GM12878 (cell line): ENCODE results near the gene TMPRSS9. TPM values are rescaled to one million over a fixed set of nuclear protein-coding genes. Genes with fewer than 3 reads are reported as not detected.

Experiments
- ATAC-seq: fragments of 200-7000 bp; cut with Tn5 transposase; 3 replicates; pipeline ENCODE4 v1.9.1; 2020; ENCODE audit warnings: mild to moderate bottlenecking, moderate library complexity
- BruUV-seq: library from RNA; stranded (reverse); fragments of 400-500 nt; replicated peaks from 2 replicates; lab custom pipeline; 2021; lab: Mats Ljungman, UMichigan
- CTCF ChIA-PET: fragments of 300-600 bp; sonication (Branson Sonifier 250); formaldehyde crosslinking; extraction: SDS; loops from one replicate; lab custom pipeline; 2021; ENCODE audit warnings: inconsistent platforms; lab: Yijun Ruan, JAX
- POLR2A ChIA-PET: fragments of 350-600 bp; formaldehyde crosslinking; extraction: SDS; loops from one replicate; lab custom pipeline; 2021; ENCODE audit warnings: inconsistent platforms; lab: Charles Lee
- RAD21 ChIA-PET: fragments of 300-600 bp; sonication (Branson Sonifier 250); formaldehyde crosslinking; loops from one replicate; lab custom pipeline; 2023; ENCODE audit warnings: antibody characterized with exemption; ENCODE audit not compliant: unreplicated experiment; lab: Charles Lee
- SMC1A ChIA-PET: fragments of 300-600 bp; sonication (Branson Sonifier 250); formaldehyde crosslinking; loops from one replicate; lab custom pipeline; 2023; ENCODE audit not compliant: unreplicated experiment, uncharacterized antibody; lab: Charles Lee
- DNase-seq: peaks from one replicate; pipeline ENCODE4 v3.0.0-alpha.2; 2011; ENCODE audit warnings: low read depth, low spot score
- FAIRE-seq: peaks from 3 replicates; lab custom pipeline; 2011; peaks lifted over from hg19 to GRCh38; lab: Jason Lieb, UNC
- H2AFZ ChIP-seq: 2 replicates; pipeline ENCODE4 v1.6.0; 2011; ENCODE audit warnings: low read depth, low read length, control low read depth; ENCODE audit not compliant: control insufficient read depth
- H3K27ac ChIP-seq: 2 replicates; pipeline ENCODE4 v1.5.1; 2011; ENCODE audit warnings: control low read depth; ENCODE audit not compliant: control insufficient read depth, insufficient read depth
- H3K27me3 ChIP-seq, 2 experiments: replicated peaks in 1 of 2; 2 replicates each; pipeline versions ENCODE4 v1.6.0 to v1.6.1; 2011; ENCODE audit warnings: low read length in 1 of 2; ENCODE audit not compliant: control insufficient read depth in 2 of 2, insufficient read depth in 2 of 2
- H3K36me3 ChIP-seq, 2 experiments: 2 replicates each; pipeline ENCODE4 v1.5.1; 2011; ENCODE audit warnings: low read length in 1 of 2; ENCODE audit not compliant: control insufficient read depth in 2 of 2, insufficient read depth in 2 of 2
- H3K4me1 ChIP-seq: 2 replicates; pipeline ENCODE4 v1.6.1; 2011; ENCODE audit warnings: mild to moderate bottlenecking, low read length, moderate library complexity, mixed read lengths; ENCODE audit not compliant: control insufficient read depth, insufficient read depth
- H3K4me2 ChIP-seq: 2 replicates; pipeline ENCODE4 v1.6.0; 2011; ENCODE audit warnings: control low read depth; ENCODE audit not compliant: control insufficient read depth, insufficient read depth
- H3K4me3 ChIP-seq: fragments of 200-600 bp; sonication (generic); 2 replicates; pipeline ENCODE4 v1.5.1; 2016
- H3K79me2 ChIP-seq: 2 replicates; pipeline ENCODE4 v1.6.0; 2011; ENCODE audit warnings: low read length; ENCODE audit not compliant: control insufficient read depth, insufficient read depth
- H3K9ac ChIP-seq: 2 replicates; pipeline ENCODE4 v1.8.0; 2011; ENCODE audit warnings: low read length, control low read depth, mixed read lengths; ENCODE audit not compliant: control insufficient read depth, insufficient read depth
- H3K9me3 ChIP-seq: replicated peaks from 3 replicates; pipeline ENCODE4 v1.5.1; 2011; ENCODE audit warnings: mild to moderate bottlenecking, low read length; ENCODE audit not compliant: control insufficient read depth, insufficient read depth
- H4K20me1 ChIP-seq: 2 replicates; pipeline ENCODE4 v1.6.0; 2011; ENCODE audit not compliant: control insufficient read depth, insufficient read depth
- ATF7 ChIP-seq: fragments of 450-650 bp; IDR thresholded peaks from 2 replicates; pipeline ENCODE4 v1.6.1; 2016; ENCODE audit warnings: low read depth, mild to moderate bottlenecking
- CBFB ChIP-seq: IDR thresholded peaks from 2 replicates; pipeline ENCODE4 v1.6.1; 2016; ENCODE audit warnings: antibody characterized with exemption, low read depth
- CHD2 ChIP-seq: IDR thresholded peaks from 2 replicates; pipeline ENCODE4 v1.6.1; 2011; ENCODE audit warnings: low read depth, low read length, improper control_type of control experiment, borderline replicate concordance
- EZH2 ChIP-seq: IDR thresholded peaks from 2 replicates; pipeline ENCODE4 v1.6.1; 2012; ENCODE audit warnings: low read depth, mild to moderate bottlenecking, control low read depth, inconsistent platforms, low read length, borderline replicate concordance; ENCODE audit not compliant: control insufficient read depth
- MXI1 ChIP-seq: fragments of 150-350 bp; IDR thresholded peaks from 2 replicates; pipeline ENCODE4 v1.6.1; 2011; ENCODE audit warnings: low read depth, mild to moderate bottlenecking, inconsistent platforms, low read length, improper control_type of control experiment
- MYC ChIP-seq: IDR thresholded peaks from 2 replicates; pipeline ENCODE4 v1.6.1; 2011; ENCODE audit warnings: mild to moderate bottlenecking, low read length, moderate library complexity, inconsistent platforms; ENCODE audit not compliant: insufficient read depth, insufficient replicate concordance, insufficient read length, severe bottlenecking
- NFYB ChIP-seq: IDR thresholded peaks from 2 replicates; pipeline ENCODE4 v1.6.1; 2011; ENCODE audit warnings: low read depth, mild to moderate bottlenecking, low read length, improper control_type of control experiment, moderate library complexity; ENCODE audit not compliant: insufficient read depth
- RAD51 ChIP-seq: fragments of 450-650 bp; IDR thresholded peaks from 2 replicates; pipeline ENCODE4 v1.6.1; 2016; ENCODE audit warnings: moderate library complexity, mild to moderate bottlenecking, inconsistent platforms
- SREBF2 ChIP-seq: IDR thresholded peaks from 2 replicates; pipeline ENCODE4 v1.6.1; 2012; ENCODE audit warnings: mild to moderate bottlenecking, low read length
- YBX1 ChIP-seq: fragments of 450-650 bp; IDR thresholded peaks from 2 replicates; pipeline ENCODE4 v1.6.1; 2016; ENCODE audit warnings: antibody characterized with exemption
- WGBS: methylation state at CpG from one replicate; pipeline ENCODE4 v1.1.6; 2016; ENCODE audit warnings: low lambda C conversion rate; ENCODE audit not compliant: insufficient replicate concordance, insufficient coverage; ENCODE audit errors: missing lambda C conversion rate; 5-methylcytosine and 5-hydroxymethylcytosine counted together
- in situ Hi-C: fragments of 300-500 bp; cut with MboI; formaldehyde crosslinking; loops from 9 replicates; pipeline ENCODE4 v1.14.3; 2018; ENCODE audit warnings: mixed read lengths
- intact Hi-C: fragments of 100-400 bp; cut with micrococcal nuclease; formaldehyde crosslinking; loops from one replicate; pipeline ENCODE4 v1.14.2; 2022; ENCODE audit not compliant: unreplicated experiment
- polyA plus RNA-seq, 11 experiments: library from polyadenylated mRNA; depleted of rRNA in 4 of 11; unstranded in 6 of 11; stranded (reverse) in 5 of 11; fragments of >200 nt; fragmentation: Nextera tagmentation in 4 of 11; fragmentation: Illumina TruSeq in 1 of 11; extraction: Ambion mirVana in 4 of 11; extraction: Trizol in 1 of 11; gene quantifications; 1 replicate in 1 of 11; 2 replicates in 10 of 11; pipeline versions ENCODE4 v1.2.1 to v1.2.3, GENCODE V29; 2011 to 2016; ENCODE audit warnings: inconsistent platforms in 2 of 11, missing spikeins in 2 of 11, low read depth in 1 of 11
- total RNA-seq, 4 experiments: library from RNA; depleted of rRNA in 3 of 4; stranded (reverse); fragments of >200 nt in 3 of 4; fragmentation: Illumina TruSeq in 1 of 4; extraction: Trizol in 1 of 4; gene quantifications; 2 replicates each; pipeline versions ENCODE4 v1.2.1 to v1.2.3, GENCODE V29; 2013 to 2021
- TF ChIP-seq, protein P1 (sequence below): fragments of 450-650 bp; IDR thresholded peaks from 2 replicates; pipeline ENCODE4 v1.6.1; 2017; ENCODE audit warnings: mild to moderate bottlenecking, low read depth, inconsistent platforms; ENCODE audit not compliant: poor library complexity, severe bottlenecking
- TF ChIP-seq, protein P2 (sequence below): fragments of 150-350 bp; IDR thresholded peaks from 2 replicates; pipeline ENCODE4 v1.6.1; 2014; ENCODE audit warnings: mild to moderate bottlenecking, low read depth, low read length
- TF ChIP-seq, protein P3 (sequence below): fragments of 450-650 bp; IDR thresholded peaks from 2 replicates; pipeline ENCODE4 v1.6.1; 2016; ENCODE audit warnings: mild to moderate bottlenecking
- TF ChIP-seq, protein P4 (sequence below): fragments of 450-650 bp; IDR thresholded peaks from 2 replicates; pipeline ENCODE4 v1.6.1; 2016; ENCODE audit warnings: mild to moderate bottlenecking

The TMPRSS9 gene
- total and polyA plus RNA-seq, 10 of the 15 experiments (the other 5 are each of a cell fraction or from before 2014, with no cell fraction given): 0.24 TPM; not detected in 9

DNA sequence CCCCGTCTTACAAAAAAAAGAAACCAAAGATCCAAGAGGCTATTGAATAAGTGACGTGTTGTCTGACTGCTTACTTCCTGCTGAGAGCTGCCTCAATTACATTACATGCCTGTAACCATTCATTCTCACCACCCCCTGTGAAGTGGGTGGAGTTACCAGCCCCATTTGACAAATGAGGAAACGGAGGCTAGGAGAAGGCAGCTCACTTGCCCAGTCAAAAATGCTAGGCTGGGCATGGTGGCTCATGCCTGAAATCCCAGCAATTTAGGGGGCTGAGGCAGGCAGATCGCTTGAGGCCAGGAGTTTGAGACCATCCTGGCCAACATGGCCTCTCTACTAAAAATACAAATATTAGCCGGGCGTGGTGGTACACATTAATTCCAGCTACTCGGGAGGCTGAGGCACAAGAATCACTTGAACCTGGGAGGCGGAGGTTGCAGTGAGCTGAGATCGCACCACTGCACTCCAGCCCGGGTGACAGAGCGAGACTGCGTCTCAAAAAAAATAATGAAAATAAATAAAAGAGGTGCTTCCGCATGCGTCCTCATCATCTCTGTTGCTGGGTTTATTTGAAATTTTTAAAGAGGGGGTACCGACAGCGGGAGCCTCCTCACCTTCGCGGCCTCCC, 32.2 kb upstream of the TMPRSS9 start:
- FAIRE-seq: peak; percentile 97
- peak; percentile 86 for DNase-seq
- in situ Hi-C loops (no loop called here), intact Hi-C loops (loop anchor here (1.0 to 5.0 kb wide), 4 partner anchors 39 to 294 kb away; partner anchors contain the start of genes PLEKHJ1 and SF3A2)
- Histone ChIP-seq H2AFZ (peak overlapping the region; percentile 72), H3K4me1 (peaks cover 35% of the 10 kb centered on the region), H3K27me3 (no peaks in the 10 kb centered on the region), H3K9me3 (no peaks in the 10 kb centered on the region), H3K9ac (peak overlapping the region; percentile 72), H4K20me1 (0 out of 2 replicates have a peak, but pooled peaks cover 3% of the 10 kb centered on the region), H3K4me2 (peak overlapping the region; percentile 36), H3K4me3 (peak overlapping the region; percentile 90), H3K36me3 (peaks cover 0 to 2% of the 10 kb centered on the region in 2 experiments; a peak in 1 of 4 replicates), H3K79me2 (peaks cover 61% of the 10 kb centered on the region), H3K27ac (peak overlapping the region; percentile 76)
- peak; percentile 72 for ATAC-seq
- ChIA-PET RAD21 (interaction anchor here (1.0 to 1.6 kb wide), 6 partner anchors 39 to 309 kb away, joined by 3 to 10 read pairs (median 3); no protein-coding TSS in a partner anchor), SMC1A (interaction anchor here (0.6 to 1.7 kb wide), 7 partner anchors 9 to 172 kb away, joined by 3 to 8 read pairs (median 5); no protein-coding TSS in a partner anchor), CTCF (interaction anchor here (1.0 to 2.1 kb wide), 8 partner anchors 11 to 283 kb away, joined by 3 to 11 read pairs (median 4); no protein-coding TSS in a partner anchor), POLR2A (interaction anchor here (0.6 to 1.9 kb wide), 12 partner anchors 11 to 528 kb away, joined by 3 to 7 read pairs (median 4); partner anchors contain the start of gene GADD45B)
- 0% methylated on average over 18 of the region's 18 CpGs for WGBS
- BruUV-seq: TSS peak; percentile 81
- peak; percentile 77 for TF ChIP-seq NFYB
- no peak for TF ChIP-seq RAD51
- TF ChIP-seq SREBF2: no peak
- TF ChIP-seq CHD2: 0 out of 2 replicates have a peak, but pooled peaks have one; percentile 23
- TF ChIP-seq, protein P1, sequence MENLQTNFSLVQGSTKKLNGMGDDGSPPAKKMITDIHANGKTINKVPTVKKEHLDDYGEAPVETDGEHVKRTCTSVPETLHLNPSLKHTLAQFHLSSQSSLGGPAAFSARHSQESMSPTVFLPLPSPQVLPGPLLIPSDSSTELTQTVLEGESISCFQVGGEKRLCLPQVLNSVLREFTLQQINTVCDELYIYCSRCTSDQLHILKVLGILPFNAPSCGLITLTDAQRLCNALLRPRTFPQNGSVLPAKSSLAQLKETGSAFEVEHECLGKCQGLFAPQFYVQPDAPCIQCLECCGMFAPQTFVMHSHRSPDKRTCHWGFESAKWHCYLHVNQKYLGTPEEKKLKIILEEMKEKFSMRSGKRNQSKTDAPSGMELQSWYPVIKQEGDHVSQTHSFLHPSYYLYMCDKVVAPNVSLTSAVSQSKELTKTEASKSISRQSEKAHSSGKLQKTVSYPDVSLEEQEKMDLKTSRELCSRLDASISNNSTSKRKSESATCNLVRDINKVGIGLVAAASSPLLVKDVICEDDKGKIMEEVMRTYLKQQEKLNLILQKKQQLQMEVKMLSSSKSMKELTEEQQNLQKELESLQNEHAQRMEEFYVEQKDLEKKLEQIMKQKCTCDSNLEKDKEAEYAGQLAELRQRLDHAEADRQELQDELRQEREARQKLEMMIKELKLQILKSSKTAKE: no peak
- TF ChIP-seq, protein P2, sequence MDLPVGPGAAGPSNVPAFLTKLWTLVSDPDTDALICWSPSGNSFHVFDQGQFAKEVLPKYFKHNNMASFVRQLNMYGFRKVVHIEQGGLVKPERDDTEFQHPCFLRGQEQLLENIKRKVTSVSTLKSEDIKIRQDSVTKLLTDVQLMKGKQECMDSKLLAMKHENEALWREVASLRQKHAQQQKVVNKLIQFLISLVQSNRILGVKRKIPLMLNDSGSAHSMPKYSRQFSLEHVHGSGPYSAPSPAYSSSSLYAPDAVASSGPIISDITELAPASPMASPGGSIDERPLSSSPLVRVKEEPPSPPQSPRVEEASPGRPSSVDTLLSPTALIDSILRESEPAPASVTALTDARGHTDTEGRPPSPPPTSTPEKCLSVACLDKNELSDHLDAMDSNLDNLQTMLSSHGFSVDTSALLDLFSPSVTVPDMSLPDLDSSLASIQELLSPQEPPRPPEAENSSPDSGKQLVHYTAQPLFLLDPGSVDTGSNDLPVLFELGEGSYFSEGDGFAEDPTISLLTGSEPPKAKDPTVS: no peak
- no peak for TF ChIP-seq MYC
- TF ChIP-seq CBFB: peak; percentile 29; the same call in 1 of the 2 replicates
- TF ChIP-seq, protein P3, sequence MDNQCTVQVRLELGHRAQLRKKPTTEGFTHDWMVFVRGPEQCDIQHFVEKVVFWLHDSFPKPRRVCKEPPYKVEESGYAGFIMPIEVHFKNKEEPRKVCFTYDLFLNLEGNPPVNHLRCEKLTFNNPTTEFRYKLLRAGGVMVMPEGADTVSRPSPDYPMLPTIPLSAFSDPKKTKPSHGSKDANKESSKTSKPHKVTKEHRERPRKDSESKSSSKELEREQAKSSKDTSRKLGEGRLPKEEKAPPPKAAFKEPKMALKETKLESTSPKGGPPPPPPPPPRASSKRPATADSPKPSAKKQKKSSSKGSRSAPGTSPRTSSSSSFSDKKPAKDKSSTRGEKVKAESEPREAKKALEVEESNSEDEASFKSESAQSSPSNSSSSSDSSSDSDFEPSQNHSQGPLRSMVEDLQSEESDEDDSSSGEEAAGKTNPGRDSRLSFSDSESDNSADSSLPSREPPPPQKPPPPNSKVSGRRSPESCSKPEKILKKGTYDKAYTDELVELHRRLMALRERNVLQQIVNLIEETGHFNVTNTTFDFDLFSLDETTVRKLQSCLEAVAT: peak; percentile 72
- TF ChIP-seq, protein P4, sequence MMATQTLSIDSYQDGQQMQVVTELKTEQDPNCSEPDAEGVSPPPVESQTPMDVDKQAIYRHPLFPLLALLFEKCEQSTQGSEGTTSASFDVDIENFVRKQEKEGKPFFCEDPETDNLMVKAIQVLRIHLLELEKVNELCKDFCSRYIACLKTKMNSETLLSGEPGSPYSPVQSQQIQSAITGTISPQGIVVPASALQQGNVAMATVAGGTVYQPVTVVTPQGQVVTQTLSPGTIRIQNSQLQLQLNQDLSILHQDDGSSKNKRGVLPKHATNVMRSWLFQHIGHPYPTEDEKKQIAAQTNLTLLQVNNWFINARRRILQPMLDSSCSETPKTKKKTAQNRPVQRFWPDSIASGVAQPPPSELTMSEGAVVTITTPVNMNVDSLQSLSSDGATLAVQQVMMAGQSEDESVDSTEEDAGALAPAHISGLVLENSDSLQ: peak; percentile 85
- peak; percentile 72 for TF ChIP-seq ATF7
- TF ChIP-seq YBX1: no peak
- TF ChIP-seq MXI1: no peak; the same call in 1 of the 2 replicates
- TF ChIP-seq EZH2: no peak
